B cell (primary cell): ENCODE measurements around the gene RBMXL3. TPM values are rescaled to one million over a fixed set of nuclear protein-coding genes. Genes with fewer than 3 reads are reported as not detected.
"Not testable (repeated sequence)": the region's sequence is repeated elsewhere in the genome, so short reads cannot be mapped to it uniquely, and the experiment has no call there.

ENCODE experiments used
- ATAC-seq: fragments of 200-7000 bp; cut with Tn5 transposase; one replicate; pipeline ENCODE4 v1.10.0; 2021; ENCODE audit warnings: low read depth, mild to moderate bottlenecking, moderate number of reproducible peaks, moderate library complexity
- CTCF ChIA-PET: fragments of 350-600 bp; sonication (Branson Sonifier 250); formaldehyde crosslinking; loops from one replicate; lab custom pipeline; 2021; ENCODE audit warnings: antibody characterized with exemption, inconsistent platforms; lab: Charles Lee
- POLR2A ChIA-PET: fragments of 350-600 bp; sonication (Branson Sonifier 250); formaldehyde crosslinking; loops from one replicate; lab custom pipeline; 2021; ENCODE audit warnings: antibody characterized with exemption; lab: Charles Lee
- DNase-seq: peaks from one replicate; pipeline ENCODE4 v3.0.0; 2013
- H2AFZ ChIP-seq: 2 replicates; pipeline ENCODE4 v1.6.1; 2012; ENCODE audit warnings: mild to moderate bottlenecking, low read depth, low read length; ENCODE audit not compliant: insufficient read depth, poor library complexity, severe bottlenecking
- H3K27ac ChIP-seq, 2 donors: 1 replicate in 1 of 2; 2 replicates in 1 of 2; pipeline ENCODE4 v1.5.1; 2012 to 2013; ENCODE audit warnings: low read length in 2 of 2, mild to moderate bottlenecking in 2 of 2, moderate library complexity in 1 of 2
- H3K27me3 ChIP-seq, 4 experiments: fragments of 200-600 bp in 1 of 4; sonication (generic) in 1 of 4; replicated peaks in 1 of 4; 1 replicate in 2 of 4; 2 replicates in 2 of 4; pipeline versions ENCODE4 v1.6.1 to v1.7.0; 2013 to 2016; ENCODE audit warnings: low read length in 3 of 4, mild to moderate bottlenecking in 2 of 4, mixed read lengths in 1 of 4, moderate library complexity in 1 of 4; ENCODE audit not compliant: insufficient read depth in 4 of 4, control insufficient read depth in 3 of 4; ENCODE audit errors: control extremely low read depth in 1 of 4
- H3K36me3 ChIP-seq, 2 experiments: replicated peaks in 1 of 2; 1 replicate in 1 of 2; 2 replicates in 1 of 2; pipeline versions ENCODE4 v1.6.1 to v1.7.1; 2013; ENCODE audit warnings: low read length in 1 of 2; ENCODE audit not compliant: insufficient read depth in 2 of 2, control insufficient read depth in 1 of 2; ENCODE audit errors: control extremely low read depth in 1 of 2, extremely low read depth in 1 of 2
- H3K4me1 ChIP-seq, 2 donors: fragments of 200-600 bp in 1 of 2; sonication (generic) in 1 of 2; 1 replicate in 1 of 2; 2 replicates in 1 of 2; pipeline versions ENCODE4 v1.5.1 to v1.6.1; 2013 to 2017; ENCODE audit warnings: low read length in 2 of 2; ENCODE audit not compliant: control insufficient read depth in 2 of 2, insufficient read depth in 2 of 2
- H3K4me2 ChIP-seq: replicated peaks from 2 replicates; pipeline ENCODE3; 2012; ENCODE audit warnings: mild to moderate bottlenecking, low read depth, low read length; ENCODE audit not compliant: poor library complexity, severe bottlenecking
- H3K4me3 ChIP-seq, 5 experiments: fragments of 200-600 bp in 1 of 5; sonication (generic) in 1 of 5; 1 replicate in 3 of 5; 2 replicates in 2 of 5; pipeline versions ENCODE4 v1.5.1 to v1.7.0; 2011 to 2016; ENCODE audit warnings: low read length in 4 of 5, mild to moderate bottlenecking in 4 of 5, low read depth in 2 of 5, control low read depth in 1 of 5, moderate library complexity in 1 of 5; ENCODE audit not compliant: insufficient read depth in 1 of 5; ENCODE audit errors: control extremely low read depth in 1 of 5, extremely low read depth in 1 of 5
- H3K79me2 ChIP-seq: fragments of 200-600 bp; sonication (generic); one replicate; pipeline ENCODE4 v1.6.0; 2016; ENCODE audit warnings: low read length; ENCODE audit not compliant: control insufficient read depth, insufficient read depth
- H3K9ac ChIP-seq: fragments of 200-600 bp; sonication (generic); 2 replicates; pipeline ENCODE4 v1.6.1; 2017; ENCODE audit warnings: mild to moderate bottlenecking, low read length, moderate library complexity
- H3K9me3 ChIP-seq, 3 donors: one replicate each; pipeline versions ENCODE4 v1.6.1 to v1.7.1; 2013; ENCODE audit warnings: low read length in 2 of 3; ENCODE audit not compliant: control insufficient read depth in 2 of 3, insufficient read depth in 1 of 3; ENCODE audit errors: control extremely low read depth in 1 of 3
- H4K20me1 ChIP-seq: 2 replicates; pipeline ENCODE4 v1.6.0; 2012; ENCODE audit warnings: mild to moderate bottlenecking, low read length; ENCODE audit not compliant: insufficient read depth, control insufficient read depth, poor library complexity, severe bottlenecking
- H3K27ac Mint-ChIP-seq: one replicate; pipeline ENCODE4 v1.8.0; 2021; ENCODE audit warnings: mixed read lengths
- H3K27me3 Mint-ChIP-seq: one replicate; pipeline ENCODE4 v1.8.0; 2021; ENCODE audit warnings: mixed read lengths
- H3K4me1 Mint-ChIP-seq: one replicate; pipeline ENCODE4 v1.8.0; 2021; ENCODE audit warnings: mixed read lengths
- H3K4me3 Mint-ChIP-seq: one replicate; pipeline ENCODE4 v1.8.0; 2021; ENCODE audit warnings: mixed read lengths
- H3K9me3 Mint-ChIP-seq: one replicate; pipeline ENCODE4 v1.8.0; 2022; ENCODE audit warnings: mixed read lengths; ENCODE audit not compliant: insufficient read depth
- EZH2 ChIP-seq: IDR thresholded peaks from 2 replicates; pipeline ENCODE4 v1.6.1; 2012; ENCODE audit warnings: borderline replicate concordance, low read depth, mild to moderate bottlenecking, moderate library complexity, low read length; ENCODE audit not compliant: insufficient read depth, poor library complexity, severe bottlenecking
- WGBS: methylation state at CpG from one replicate; pipeline ENCODE4 v1.1.5; 2013; ENCODE audit warnings: missing lambda C conversion rate; ENCODE audit not compliant: insufficient coverage; 5-methylcytosine and 5-hydroxymethylcytosine counted together
- intact Hi-C: fragments of 100-400 bp; cut with micrococcal nuclease; formaldehyde crosslinking; loops from one replicate; pipeline ENCODE4 v1.10.0; 2022
- polyA plus RNA-seq: library from polyadenylated mRNA; depleted of rRNA; stranded (reverse); fragments of >200 nt; gene quantifications from 2 replicates; pipeline ENCODE4 v1.2.3, GENCODE V29; 2012
- total RNA-seq, 2 donors: library from RNA; stranded (reverse); fragments of 120-200 nt in 1 of 2; gene quantifications; 1 replicate in 1 of 2; 2 replicates in 1 of 2; pipeline versions ENCODE4 v1.2.3 to v1.2.4, GENCODE V29; 2013 to 2022
- TF ChIP-seq, protein P1 (sequence below): fragments of 200-600 bp; IDR thresholded peaks from one replicate; pipeline ENCODE4 v1.8.0; 2022; ENCODE audit warnings: antibody characterized with exemption, mild to moderate bottlenecking

Gene RBMXL3
- total and polyA plus RNA-seq, 2 donors (not counting 1 experiment from before 2014, with no cell fraction given), result not detected

DNA sequence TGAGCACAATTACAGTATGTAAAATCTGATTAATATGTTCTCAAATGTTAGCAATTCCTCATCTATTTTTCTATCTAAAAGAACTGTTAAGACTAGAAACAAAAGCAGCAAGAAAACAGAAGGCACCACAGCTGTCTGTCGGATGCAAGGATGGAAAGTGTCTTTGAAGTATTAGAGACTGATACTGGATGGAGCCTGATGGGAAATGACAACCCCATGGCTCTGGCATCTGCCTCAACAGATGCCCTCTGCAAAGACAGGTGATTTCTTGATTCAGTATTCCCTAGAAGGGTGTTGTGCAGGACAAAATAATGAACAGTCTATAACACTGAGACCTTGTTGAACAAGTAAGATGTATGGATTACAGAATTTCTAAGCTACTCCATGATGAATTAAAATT, 24.9 kb downstream of the RBMXL3 start:
- Histone ChIP-seq H3K79me2 (no peaks in the 10 kb centered on the region), H3K4me1 (no peaks in the 10 kb centered on the region), H3K27me3 (no peaks in the 10 kb centered on the region), H2AFZ (no peak overlapping the region), H3K9ac (no peak overlapping the region), H3K27ac (no peak overlapping the region), H3K4me3 (no peak overlapping the region), H3K4me2 (no peak overlapping the region), H3K36me3 (no peaks in the 10 kb centered on the region), H3K9me3 (peaks cover 0 to 3% (median 0%) of the 10 kb centered on the region in 3 donors), H4K20me1 (no peaks in the 10 kb centered on the region)
- ChIA-PET POLR2A (no interaction called here), CTCF (no interaction called here)
- H3K27ac Mint-ChIP-seq, result no peak overlapping the region
- TF ChIP-seq, protein P1, sequence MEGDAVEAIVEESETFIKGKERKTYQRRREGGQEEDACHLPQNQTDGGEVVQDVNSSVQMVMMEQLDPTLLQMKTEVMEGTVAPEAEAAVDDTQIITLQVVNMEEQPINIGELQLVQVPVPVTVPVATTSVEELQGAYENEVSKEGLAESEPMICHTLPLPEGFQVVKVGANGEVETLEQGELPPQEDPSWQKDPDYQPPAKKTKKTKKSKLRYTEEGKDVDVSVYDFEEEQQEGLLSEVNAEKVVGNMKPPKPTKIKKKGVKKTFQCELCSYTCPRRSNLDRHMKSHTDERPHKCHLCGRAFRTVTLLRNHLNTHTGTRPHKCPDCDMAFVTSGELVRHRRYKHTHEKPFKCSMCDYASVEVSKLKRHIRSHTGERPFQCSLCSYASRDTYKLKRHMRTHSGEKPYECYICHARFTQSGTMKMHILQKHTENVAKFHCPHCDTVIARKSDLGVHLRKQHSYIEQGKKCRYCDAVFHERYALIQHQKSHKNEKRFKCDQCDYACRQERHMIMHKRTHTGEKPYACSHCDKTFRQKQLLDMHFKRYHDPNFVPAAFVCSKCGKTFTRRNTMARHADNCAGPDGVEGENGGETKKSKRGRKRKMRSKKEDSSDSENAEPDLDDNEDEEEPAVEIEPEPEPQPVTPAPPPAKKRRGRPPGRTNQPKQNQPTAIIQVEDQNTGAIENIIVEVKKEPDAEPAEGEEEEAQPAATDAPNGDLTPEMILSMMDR, result no peak
- TF ChIP-seq EZH2, result no peak
- no peaks in the 10 kb centered on the region for H3K4me1 Mint-ChIP-seq
- DNase-seq, result no peak
- intact Hi-C loops, result no loop called here
- no peaks in the 10 kb centered on the region for H3K27me3 Mint-ChIP-seq
- no peak overlapping the region for H3K4me3 Mint-ChIP-seq
- ATAC-seq, result no peak
- WGBS, result no CpG with 5 or more reads among the region's 1 CpG
- no peaks in the 10 kb centered on the region for H3K9me3 Mint-ChIP-seq

DNA sequence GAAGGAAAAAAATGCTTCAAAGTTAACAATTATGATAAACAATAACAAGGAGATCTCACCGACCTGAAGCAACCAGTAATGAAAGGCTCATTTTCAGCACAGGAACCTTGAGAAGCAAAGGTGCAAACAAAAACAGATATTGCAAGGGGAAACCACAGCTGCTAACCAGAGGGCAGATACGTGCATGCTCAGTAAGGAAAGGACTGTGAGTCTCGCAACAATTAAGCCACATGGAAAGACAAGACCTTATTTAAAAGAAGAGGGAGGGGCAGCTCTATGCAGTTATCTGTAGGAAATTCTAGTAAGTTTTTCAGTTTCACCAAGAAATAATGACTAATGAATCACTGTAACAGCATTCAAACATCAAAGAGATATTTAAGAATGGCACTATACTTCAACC, 25.4 kb downstream of the RBMXL3 start:
- Histone ChIP-seq H3K36me3 (no peaks in the 10 kb centered on the region), H2AFZ (no peak overlapping the region), H3K27ac (no peak overlapping the region), H4K20me1 (no peaks in the 10 kb centered on the region), H3K9ac (no peak overlapping the region), H3K4me3 (no peak overlapping the region), H3K27me3 (no peaks in the 10 kb centered on the region), H3K79me2 (no peaks in the 10 kb centered on the region), H3K4me1 (no peaks in the 10 kb centered on the region), H3K9me3 (peaks cover 0 to 3% (median 0%) of the 10 kb centered on the region in 3 donors), H3K4me2 (no peak overlapping the region)
- 40% methylated on average over 1 of the region's 3 CpGs for WGBS
- DNase-seq (no peak), ATAC-seq (no peak)
- POLR2A ChIA-PET, result no interaction called here
- H3K27ac Mint-ChIP-seq, result no peak overlapping the region
- H3K4me1 Mint-ChIP-seq, result no peaks in the 10 kb centered on the region
- no peaks in the 10 kb centered on the region for H3K9me3 Mint-ChIP-seq
- TF ChIP-seq, protein P1, result no peak
- no peak for TF ChIP-seq EZH2
- CTCF ChIA-PET, result no interaction called here
- intact Hi-C loops, result no loop called here
- H3K27me3 Mint-ChIP-seq, result no peaks in the 10 kb centered on the region
- H3K4me3 Mint-ChIP-seq, result no peak overlapping the region

DNA sequence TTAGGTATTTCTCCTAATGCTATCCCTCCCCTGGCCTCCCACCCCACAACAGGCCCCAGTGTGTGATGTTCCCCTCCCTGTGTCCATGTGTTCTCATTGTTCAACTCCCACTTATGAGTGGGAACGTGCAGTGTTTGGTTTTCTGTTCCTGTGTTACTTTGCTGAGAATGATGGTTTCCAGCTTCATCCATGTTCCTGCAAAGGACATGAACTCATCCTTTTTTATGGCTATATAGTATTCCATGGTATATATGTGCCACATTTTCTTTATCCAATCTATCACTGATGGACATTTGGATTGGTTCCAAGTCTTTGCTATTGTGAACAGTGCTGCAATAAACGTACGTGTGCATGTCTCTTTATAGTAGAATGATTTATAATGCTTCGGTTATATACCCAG, 28.1 kb downstream of the RBMXL3 start:
- H3K9me3 ChIP-seq, DNase-seq, H3K4me3 Mint-ChIP-seq, H3K4me2 ChIP-seq, H2AFZ ChIP-seq, H3K4me3 ChIP-seq, CTCF ChIA-PET, H3K4me1 ChIP-seq, H4K20me1 ChIP-seq, H3K9ac ChIP-seq, H3K27me3 Mint-ChIP-seq, H3K27me3 ChIP-seq, H3K79me2 ChIP-seq, POLR2A ChIA-PET, H3K9me3 Mint-ChIP-seq, H3K4me1 Mint-ChIP-seq, H3K36me3 ChIP-seq, ATAC-seq, intact Hi-C loops, H3K27ac ChIP-seq, H3K27ac Mint-ChIP-seq: not testable (repeated sequence)
- WGBS, result no CpG with 5 or more reads among the region's 4 CpGs
